ENCODE measurements around the gene RNF150. TPM values are rescaled to one million over a fixed set of nuclear protein-coding genes. Genes with fewer than 3 reads are reported as not detected.

Gene RNF150
- total RNA-seq, 1 experiment from 2014 or later = 4.4 TPM

- peaks cover 0 to 4% (median 1%) of the 10 kb centered on the region in 3 experiments; a peak in 3 of 7 replicates for H3K36me3 Mint-ChIP-seq (ENCODE audit: insufficient read depth in 1 of 3, low read depth in 3 of 3)
- Histone ChIP-seq H3K23me2 (ENCODE audit: insufficient read length, low read depth, low read length, poor library complexity, severe bottlenecking) (no peaks in the 10 kb centered on the region), H4K8ac (replicated peaks; ENCODE audit: insufficient read length, low read depth, low read length) (no peak overlapping the region), H4K5ac (ENCODE audit: insufficient read length, low read depth, low read length) (no peak overlapping the region), H3K27me3 (ENCODE audit: insufficient read depth, low read length) (no peaks in the 10 kb centered on the region), H3K4ac (ENCODE audit: low read depth, low read length) (no peak overlapping the region), H2BK20ac (ENCODE audit: low read depth, low read length, poor library complexity, severe bottlenecking) (no peak overlapping the region), H2AFZ (ENCODE audit: low read length) (no peak overlapping the region), H3T11ph (ENCODE audit: low read length) (no peak overlapping the region), H3K4me2 (ENCODE audit: insufficient read depth, insufficient read length, low read length) (no peak overlapping the region), H2BK15ac (ENCODE audit: low read depth, low read length) (no peak overlapping the region), H3K18ac (ENCODE audit: insufficient read length, low read depth, low read length) (no peak overlapping the region), H3K9ac (ENCODE audit: extremely low read depth, insufficient read length, low read length) (no peak overlapping the region), H3K9me3 (ENCODE audit: control insufficient read depth, low read depth, low read length) (no peaks in the 10 kb centered on the region), H2BK5ac (ENCODE audit: insufficient read length, low read length) (no peak overlapping the region), H2BK12ac (ENCODE audit: insufficient read length, low read depth, low read length) (no peak overlapping the region), H3K27ac (ENCODE audit: insufficient read length, low read depth, low read length) (no peak overlapping the region), H3K79me1 (ENCODE audit: insufficient read depth, low read depth, low read length, poor library complexity, severe bottlenecking) (no peaks in the 10 kb centered on the region), H2BK120ac (ENCODE audit: low read depth, low read length, poor library complexity, severe bottlenecking) (no peak overlapping the region), H3K79me2 (ENCODE audit: insufficient read depth, low read length) (no peaks in the 10 kb centered on the region), H3K14ac (ENCODE audit: insufficient read depth, low read length) (no peak overlapping the region), H3K4me1 (ENCODE audit: insufficient read depth, low read length) (no peaks in the 10 kb centered on the region), H2AK5ac (ENCODE audit: insufficient read length, low read length) (no peak overlapping the region), H3K56ac (ENCODE audit: insufficient read length, low read depth, low read length) (no peak overlapping the region), H4K20me1 (ENCODE audit: control insufficient read depth, insufficient read depth, insufficient read length) (no peaks in the 10 kb centered on the region), H3K23ac (ENCODE audit: insufficient read length, low read depth, low read length) (no peak overlapping the region), H4K91ac (ENCODE audit: insufficient read length, low read depth, low read length) (no peak overlapping the region)
- H3K9me3 Mint-ChIP-seq = peaks cover 0 to 2% of the 10 kb centered on the region in 2 experiments; a peak in 1 of 5 replicates
- H3K4me3 Mint-ChIP-seq = no peak overlapping the region
- no peak for TF ChIP-seq CTCF (conservative IDR thresholded peaks at IDR 0.05)
- WGBS (ENCODE audit: extremely low coverage, insufficient read length, low lambda C conversion rate) = no CpG with 5 or more reads among the region's 1 CpG
- no peak overlapping the region for H3K27ac Mint-ChIP-seq
- DNase-seq = no peak
- H3K27me3 Mint-ChIP-seq (ENCODE audit: low read depth) = no peaks in the 10 kb centered on the region
- no peaks in the 10 kb centered on the region for H3K4me1 Mint-ChIP-seq
These were observed 33.9 kb downstream of the RNF150 start for GRCh38 chr4:141099326-141099725.
